Hepatocyte (in vitro differentiated cells): Measurements from ENCODE around the gene NSUN6. TPM values are rescaled to one million over a fixed set of nuclear protein-coding genes. Genes with fewer than 3 reads are reported as not detected.
A peak's percentile ranks its signal among the peaks of the same experiment; 100 is the strongest.

ENCODE experiments used
- DNase-seq: peaks from one replicate; pipeline ENCODE4 v3.0.0-alpha.2; 2016; ENCODE audit warnings: low spot score
- H2AFZ ChIP-seq: fragments of 200-600 bp; sonication (generic); 2 replicates; pipeline ENCODE4 v1.6.0; 2016; ENCODE audit warnings: antibody characterized with exemption, mild to moderate bottlenecking
- H3K27ac ChIP-seq: fragments of 200-600 bp; sonication (generic); 2 replicates; pipeline ENCODE4 v1.5.1; 2016; ENCODE audit warnings: mild to moderate bottlenecking
- H3K27me3 ChIP-seq: fragments of 200-600 bp; sonication (generic); 2 replicates; pipeline ENCODE4 v1.6.1; 2016
- H3K36me3 ChIP-seq: fragments of 200-600 bp; sonication (generic); replicated peaks from 2 replicates; pipeline ENCODE4 v1.5.1; 2016; ENCODE audit warnings: low read depth; ENCODE audit not compliant: insufficient read depth
- H3K4me1 ChIP-seq: fragments of 200-600 bp; sonication (generic); 2 replicates; pipeline ENCODE4 v1.5.1; 2016; ENCODE audit warnings: mild to moderate bottlenecking, moderate library complexity; ENCODE audit not compliant: insufficient read depth
- H3K4me2 ChIP-seq: fragments of 200-600 bp; sonication (generic); 2 replicates; pipeline ENCODE4 v1.6.0; 2016
- H3K4me3 ChIP-seq: fragments of 200-600 bp; sonication (generic); 2 replicates; pipeline ENCODE4 v1.5.1; 2016; ENCODE audit warnings: mild to moderate bottlenecking
- H3K79me2 ChIP-seq: fragments of 200-600 bp; sonication (generic); 2 replicates; pipeline ENCODE4 v1.6.0; 2017; ENCODE audit warnings: mild to moderate bottlenecking
- H3K9me2 ChIP-seq: fragments of 200-600 bp; sonication (generic); replicated peaks from 2 replicates; pipeline ENCODE4 v1.6.0; 2017; ENCODE audit warnings: mild to moderate bottlenecking; ENCODE audit not compliant: insufficient read depth
- H3K9me3 ChIP-seq: fragments of 200-600 bp; sonication (generic); 2 replicates; pipeline ENCODE4 v1.5.1; 2016; ENCODE audit warnings: low read depth, mild to moderate bottlenecking
- H4K20me1 ChIP-seq: fragments of 200-600 bp; sonication (generic); 2 replicates; pipeline ENCODE4 v1.6.0; 2016; ENCODE audit warnings: mild to moderate bottlenecking; ENCODE audit not compliant: insufficient read depth, poor library complexity, severe bottlenecking
- CTCF ChIP-seq: fragments of 200-600 bp; sonication (generic); IDR thresholded peaks from 2 replicates; pipeline ENCODE4 v1.5.1; 2016; ENCODE audit warnings: antibody characterized with exemption, mild to moderate bottlenecking; ENCODE audit not compliant: poor library complexity
- EZH2 ChIP-seq: fragments of 200-600 bp; sonication (generic); IDR thresholded peaks from 2 replicates; pipeline ENCODE4 v1.6.1; 2016; ENCODE audit warnings: antibody characterized with exemption, mild to moderate bottlenecking, borderline replicate concordance
- EZH2phosphoT487 ChIP-seq: fragments of 200-600 bp; sonication (generic); IDR thresholded peaks from one replicate; pipeline ENCODE4 v1.6.1; 2018; ENCODE audit warnings: antibody characterized with exemption, mild to moderate bottlenecking, low read depth, moderate library complexity; ENCODE audit not compliant: unreplicated experiment, severe bottlenecking
- WGBS: methylation state at CpG from one replicate; pipeline ENCODE4 v1.1.6; 2016; ENCODE audit warnings: low lambda C conversion rate; ENCODE audit errors: missing lambda C conversion rate; 5-methylcytosine and 5-hydroxymethylcytosine counted together
- polyA plus RNA-seq: library from polyadenylated mRNA; unstranded; fragments of >200 nt; fragmentation: Nextera tagmentation; extraction: Ambion mirVana; gene quantifications from 2 replicates; pipeline ENCODE4 v1.2.1, GENCODE V29; 2016
- total RNA-seq: library from RNA; depleted of rRNA; stranded (reverse); fragments of >200 nt; gene quantifications from 2 replicates; pipeline ENCODE4 v1.2.3, GENCODE V29; 2014

The NSUN6 gene
- total and polyA plus RNA-seq, 2 experiments from 2014 or later, result 12.2 to 14.6 TPM

GRCh38 chr10:18681971-18682411 lies 30.6 kb upstream of the NSUN6 start:
- Histone ChIP-seq H3K79me2 (peaks cover 3% of the 10 kb centered on the region), H3K4me2 (no peak overlapping the region), H2AFZ (no peak overlapping the region)

GRCh38 chr10:18681366-18681765 lies 30.0 kb upstream of the NSUN6 start:
- Histone ChIP-seq H3K27me3 (no peaks in the 10 kb centered on the region), H2AFZ (no peak overlapping the region), H3K9me3 (no peaks in the 10 kb centered on the region), H3K4me3 (no peak overlapping the region), H4K20me1 (no peaks in the 10 kb centered on the region), H3K36me3 (no peaks in the 10 kb centered on the region), H3K4me1 (no peaks in the 10 kb centered on the region), H3K27ac (peak overlapping the region; percentile 55), H3K79me2 (peaks cover 3% of the 10 kb centered on the region), H3K9me2 (no peaks in the 10 kb centered on the region), H3K4me2 (no peak overlapping the region)
- DNase-seq, result no peak
- TF ChIP-seq CTCF (no peak), EZH2 (no peak), EZH2phosphoT487 (no peak)
- 44% methylated on average over 2 of the region's 2 CpGs for WGBS

More at GRCh38 chr10:18681971-18682411, 30.6 kb upstream of the NSUN6 start:
- Histone ChIP-seq H3K36me3 (no peaks in the 10 kb centered on the region), H3K27ac (peak overlapping the region; percentile 55), H3K9me3 (no peaks in the 10 kb centered on the region), H3K9me2 (no peaks in the 10 kb centered on the region), H4K20me1 (no peaks in the 10 kb centered on the region), H3K4me1 (no peaks in the 10 kb centered on the region), H3K27me3 (no peaks in the 10 kb centered on the region), H3K4me3 (no peak overlapping the region)
- TF ChIP-seq EZH2phosphoT487 (no peak), CTCF (no peak), EZH2 (no peak)
- DNase-seq, result no peak
- 56% methylated on average over 4 of the region's 4 CpGs for WGBS

- Histone ChIP-seq H2AFZ (no peak overlapping the region), H3K79me2 (peaks cover 3% of the 10 kb centered on the region), H3K4me3 (no peak overlapping the region), H4K20me1 (no peaks in the 10 kb centered on the region), H3K36me3 (no peaks in the 10 kb centered on the region), H3K4me2 (no peak overlapping the region), H3K9me2 (no peaks in the 10 kb centered on the region), H3K9me3 (no peaks in the 10 kb centered on the region), H3K4me1 (no peaks in the 10 kb centered on the region), H3K27me3 (no peaks in the 10 kb centered on the region), H3K27ac (no peak overlapping the region)
- DNase-seq, result no peak
- 92% methylated on average over 3 of the region's 3 CpGs for WGBS
- TF ChIP-seq EZH2 (no peak), EZH2phosphoT487 (no peak), CTCF (no peak)
These were observed 29.4 kb upstream of the NSUN6 start for GRCh38 chr10:18680754-18681153.
